ENCODE results near the gene SDHB.

GRCh38 chr1:17060306-17060749, 6.5 kb upstream of the SDHB start:
- TF ChIP-seq EZH2 (IDR thresholded peaks at IDR 0.05; ENCODE audit: low read length) = no peak
- TF ChIP-seq, protein P1, sequence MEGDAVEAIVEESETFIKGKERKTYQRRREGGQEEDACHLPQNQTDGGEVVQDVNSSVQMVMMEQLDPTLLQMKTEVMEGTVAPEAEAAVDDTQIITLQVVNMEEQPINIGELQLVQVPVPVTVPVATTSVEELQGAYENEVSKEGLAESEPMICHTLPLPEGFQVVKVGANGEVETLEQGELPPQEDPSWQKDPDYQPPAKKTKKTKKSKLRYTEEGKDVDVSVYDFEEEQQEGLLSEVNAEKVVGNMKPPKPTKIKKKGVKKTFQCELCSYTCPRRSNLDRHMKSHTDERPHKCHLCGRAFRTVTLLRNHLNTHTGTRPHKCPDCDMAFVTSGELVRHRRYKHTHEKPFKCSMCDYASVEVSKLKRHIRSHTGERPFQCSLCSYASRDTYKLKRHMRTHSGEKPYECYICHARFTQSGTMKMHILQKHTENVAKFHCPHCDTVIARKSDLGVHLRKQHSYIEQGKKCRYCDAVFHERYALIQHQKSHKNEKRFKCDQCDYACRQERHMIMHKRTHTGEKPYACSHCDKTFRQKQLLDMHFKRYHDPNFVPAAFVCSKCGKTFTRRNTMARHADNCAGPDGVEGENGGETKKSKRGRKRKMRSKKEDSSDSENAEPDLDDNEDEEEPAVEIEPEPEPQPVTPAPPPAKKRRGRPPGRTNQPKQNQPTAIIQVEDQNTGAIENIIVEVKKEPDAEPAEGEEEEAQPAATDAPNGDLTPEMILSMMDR (optimal IDR thresholded peaks at IDR 0.05 in 1 of 3, IDR thresholded peaks at IDR 0.05 in 1 of 3, conservative IDR thresholded peaks at IDR 0.05 in 1 of 3; ENCODE audit: extremely low read depth in 1 of 3, insufficient read depth in 2 of 3, low read length in 3 of 3) = no peak

Data from keratinocyte (primary cell).